CD1c-positive myeloid dendritic cell (primary cell): ENCODE measurements around the gene VIL1.
A peak's percentile ranks its signal among the peaks of the same experiment; 100 is the strongest.

Source experiments
- DNase-seq: peaks from one replicate; pipeline ENCODE4 v3.0.0-alpha.2; 2016; ENCODE audit errors: extremely low spot score

Gene VIL1

GRCh38 chr2:218406209-218406948, 12.5 kb upstream of the VIL1 start:
- peak; percentile 96 for DNase-seq

GRCh38 chr2:218406949-218407618, 11.8 kb upstream of the VIL1 start:
- peak; percentile 68 for DNase-seq

GRCh38 chr2:218407717-218408116, 11.2 kb upstream of the VIL1 start:
- DNase-seq, result no peak

- DNase-seq, result no peak
Measured at GRCh38 chr2:218418321-218418716, 604 bp upstream of the VIL1 start.

- DNase-seq, result no peak
Measured at GRCh38 chr2:218419630-218420216, 800 bp downstream of the VIL1 start.

GRCh38 chr2:218421027-218421426, 2.1 kb downstream of the VIL1 start:
- DNase-seq, result no peak

- DNase-seq, result no peak
Measured at GRCh38 chr2:218422403-218423086, 3.6 kb downstream of the VIL1 start.

GRCh38 chr2:218423584-218423983, 4.7 kb downstream of the VIL1 start:
- DNase-seq, result no peak

GRCh38 chr2:218425531-218425930, 6.6 kb downstream of the VIL1 start:
- no peak for DNase-seq

GRCh38 chr2:218427741-218428140, 8.8 kb downstream of the VIL1 start:
- DNase-seq, result no peak

- DNase-seq, result no peak
Measured at GRCh38 chr2:218428846-218429558, 10.1 kb downstream of the VIL1 start.

- no peak for DNase-seq
Measured at GRCh38 chr2:218429911-218430692, 11.2 kb downstream of the VIL1 start.

GRCh38 chr2:218430721-218431120, 11.8 kb downstream of the VIL1 start:
- DNase-seq, result no peak

GRCh38 chr2:218431878-218432277, 13.0 kb downstream of the VIL1 start:
- no peak for DNase-seq

- no peak for DNase-seq
Measured at GRCh38 chr2:218432676-218433365, 13.9 kb downstream of the VIL1 start.

- no peak for DNase-seq
Measured at GRCh38 chr2:218434456-218434855, 15.5 kb downstream of the VIL1 start.

GRCh38 chr2:218435003-218435982, 16.4 kb downstream of the VIL1 start:
- no peak for DNase-seq

GRCh38 chr2:218436992-218437391, 18.1 kb downstream of the VIL1 start:
- no peak for DNase-seq

GRCh38 chr2:218437969-218438368, 19.0 kb downstream of the VIL1 start:
- no peak for DNase-seq
